CD8-positive, alpha-beta memory T cell (primary cell): ENCODE results near the gene UBE3A. TPM values are rescaled to one million over a fixed set of nuclear protein-coding genes. Genes with fewer than 3 reads are reported as not detected.

ENCODE experiments used
- CTCF ChIA-PET: fragments of 350-600 bp; sonication (Branson Sonifier 250); formaldehyde crosslinking; loops from one replicate; lab custom pipeline; 2021; ENCODE audit warnings: antibody characterized with exemption; lab: Charles Lee
- POLR2A ChIA-PET: fragments of 350-600 bp; sonication (Branson Sonifier 250); formaldehyde crosslinking; loops from one replicate; lab custom pipeline; 2021; ENCODE audit warnings: antibody characterized with exemption; lab: Charles Lee
- DNase-seq, 5 donors: peaks; one replicate each; pipeline versions ENCODE4 v3.0.0 to v3.0.0-alpha.2; 2020 to 2022; ENCODE audit warnings: mixed read lengths in 1 of 5
- H3K27ac ChIP-seq: one replicate; pipeline ENCODE4 v1.7.0; 2013; ENCODE audit warnings: low read depth, mild to moderate bottlenecking, low read length, moderate library complexity
- H3K27me3 ChIP-seq: 2 replicates; pipeline ENCODE4 v1.7.0; 2013; ENCODE audit warnings: low read length, mild to moderate bottlenecking; ENCODE audit not compliant: insufficient read depth, poor library complexity, severe bottlenecking
- H3K36me3 ChIP-seq: 2 replicates; pipeline ENCODE4 v1.7.0; 2013; ENCODE audit warnings: mild to moderate bottlenecking, low read length, moderate library complexity; ENCODE audit not compliant: insufficient read depth
- H3K4me1 ChIP-seq: 2 replicates; pipeline ENCODE4 v1.7.0; 2013; ENCODE audit warnings: mild to moderate bottlenecking, low read length, moderate library complexity; ENCODE audit not compliant: insufficient read depth
- H3K4me3 ChIP-seq: 2 replicates; pipeline ENCODE4 v1.7.0; 2013; ENCODE audit warnings: mild to moderate bottlenecking, low read length
- H3K9me3 ChIP-seq: 2 replicates; pipeline ENCODE4 v1.7.0; 2013; ENCODE audit warnings: mild to moderate bottlenecking, low read length
- H3K27ac Mint-ChIP-seq, 8 donors: one replicate each; pipeline ENCODE4 v1.8.0; 2020 to 2021; ENCODE audit warnings: mixed read lengths in 8 of 8, mild to moderate bottlenecking in 6 of 8, inconsistent platforms in 3 of 8, moderate library complexity in 3 of 8
- H3K27me3 Mint-ChIP-seq, 2 donors: one replicate each; pipeline ENCODE4 v1.8.0; 2020 to 2021; ENCODE audit warnings: mixed read lengths in 2 of 2, mild to moderate bottlenecking in 1 of 2, moderate library complexity in 1 of 2
- H3K36me3 Mint-ChIP-seq, 3 donors: one replicate each; pipeline ENCODE4 v1.8.0; 2020 to 2021; ENCODE audit warnings: mixed read lengths in 3 of 3, inconsistent platforms in 1 of 3, mild to moderate bottlenecking in 1 of 3
- H3K4me1 Mint-ChIP-seq, 3 donors: one replicate each; pipeline ENCODE4 v1.8.0; 2020 to 2021; ENCODE audit warnings: mixed read lengths in 3 of 3, inconsistent platforms in 1 of 3, mild to moderate bottlenecking in 1 of 3
- H3K4me3 Mint-ChIP-seq, 7 donors: one replicate each; pipeline ENCODE4 v1.8.0; 2020 to 2021; ENCODE audit warnings: mixed read lengths in 7 of 7, mild to moderate bottlenecking in 6 of 7, moderate library complexity in 4 of 7, inconsistent platforms in 2 of 7
- H3K9me3 Mint-ChIP-seq, 5 donors: one replicate each; pipeline ENCODE4 v1.8.0; 2020 to 2022; ENCODE audit warnings: mixed read lengths in 5 of 5, mild to moderate bottlenecking in 3 of 5, moderate library complexity in 2 of 5, inconsistent platforms in 1 of 5
- polyA plus RNA-seq: library from polyadenylated mRNA; unstranded; fragments of 300-500 nt; fragmentation: Illumina TruSeq; gene quantifications from one replicate; pipeline ENCODE4 v1.2.3, GENCODE V29; 2021
- total RNA-seq, 2 experiments: library from RNA; stranded (reverse); gene quantifications; one replicate each; pipeline ENCODE4 v1.2.3, GENCODE V29; 2021

Gene UBE3A
- total and polyA plus RNA-seq, 3 experiments from 2014 or later, result 119 to 142 (median 141) TPM

GRCh38 chr15:25346371-25346770 is 92.5 kb downstream of the UBE3A start:
- peaks cover 5% of the 10 kb centered on the region for H3K9me3 ChIP-seq
- H3K4me3 Mint-ChIP-seq, result no peak overlapping the region
- peaks cover 46 to 80% (median 74%) of the 10 kb centered on the region in 3 donors for H3K36me3 Mint-ChIP-seq
- no peak overlapping the region for H3K4me3 ChIP-seq
- ChIA-PET CTCF (no interaction called here), POLR2A (no interaction called here)
- H3K27me3 ChIP-seq, result no peaks in the 10 kb centered on the region
- H3K9me3 Mint-ChIP-seq, result peaks cover 11 to 25% (median 20%) of the 10 kb centered on the region in 5 donors
- no peak for DNase-seq
- H3K27ac ChIP-seq, result no peak overlapping the region
- H3K4me1 ChIP-seq, result no peaks in the 10 kb centered on the region
- H3K27ac Mint-ChIP-seq, result peak overlapping the region in 2 of 8 donors; percentile 1 to 37
- H3K36me3 ChIP-seq, result no peaks in the 10 kb centered on the region
- H3K27me3 Mint-ChIP-seq, result no peaks in the 10 kb centered on the region
- peaks cover 5 to 15% (median 8%) of the 10 kb centered on the region in 3 donors for H3K4me1 Mint-ChIP-seq

DNA sequence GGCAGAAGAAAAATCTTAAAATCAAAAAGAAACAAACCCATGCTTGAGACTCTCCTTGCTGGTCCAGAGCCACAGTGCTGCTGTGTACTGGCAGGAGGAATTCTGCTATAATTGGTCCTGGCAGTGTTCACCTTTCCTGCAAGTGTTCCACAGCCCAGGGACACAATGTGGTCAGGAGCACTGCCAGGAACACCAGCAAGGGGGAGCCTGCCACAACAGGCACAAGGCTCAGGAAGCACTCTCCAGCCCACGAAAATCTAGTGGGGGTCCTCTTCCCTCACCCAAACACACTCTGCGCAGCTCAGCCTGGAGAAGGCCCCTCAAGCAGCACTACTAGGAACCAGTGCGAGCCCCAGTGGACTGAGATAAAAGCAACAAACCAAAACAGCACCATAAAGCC is 92.9 kb downstream of the UBE3A start:
- Histone ChIP-seq H3K4me3 (no peak overlapping the region), H3K36me3 (no peaks in the 10 kb centered on the region), H3K4me1 (no peaks in the 10 kb centered on the region), H3K27ac (no peak overlapping the region), H3K27me3 (no peaks in the 10 kb centered on the region), H3K9me3 (peaks cover 4% of the 10 kb centered on the region)
- H3K4me3 Mint-ChIP-seq, result no peak overlapping the region
- H3K4me1 Mint-ChIP-seq, result peaks cover 5 to 13% (median 8%) of the 10 kb centered on the region in 3 donors
- H3K27ac Mint-ChIP-seq, result no peak overlapping the region
- DNase-seq, result no peak
- CTCF ChIA-PET, result no interaction called here
- H3K36me3 Mint-ChIP-seq, result peaks cover 43 to 77% (median 71%) of the 10 kb centered on the region in 3 donors
- peaks cover 11 to 25% (median 20%) of the 10 kb centered on the region in 5 donors for H3K9me3 Mint-ChIP-seq
- H3K27me3 Mint-ChIP-seq, result no peaks in the 10 kb centered on the region
- POLR2A ChIA-PET, result no interaction called here

DNA sequence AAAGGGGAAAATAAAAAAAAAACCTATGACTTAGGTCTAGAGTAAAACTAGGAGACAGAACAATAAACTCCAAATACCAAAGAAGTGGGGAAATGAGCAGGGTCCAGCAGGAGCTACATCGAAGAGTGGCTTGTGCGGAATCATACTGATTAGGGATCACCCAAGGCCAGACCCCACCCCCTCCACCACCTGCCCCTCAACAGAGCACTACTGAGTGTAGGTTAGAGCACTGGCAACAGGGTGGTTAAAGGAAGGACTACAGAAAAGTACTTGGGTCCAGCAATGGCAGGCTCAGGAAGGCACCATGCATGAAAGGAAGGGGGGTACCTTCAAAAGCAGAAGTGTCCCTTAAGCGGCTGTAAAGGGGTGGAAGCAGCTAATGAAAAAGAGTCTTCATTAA is 96.2 kb downstream of the UBE3A start:
- Mint-ChIP-seq H3K9me3 (peaks cover 1 to 12% (median 4%) of the 10 kb centered on the region in 5 donors), H3K36me3 (peaks cover 38 to 74% (median 57%) of the 10 kb centered on the region in 3 donors), H3K27ac (peak overlapping the region in 1 of 8 donors; percentile 47), H3K4me3 (no peak overlapping the region), H3K4me1 (peaks cover 5 to 10% (median 8%) of the 10 kb centered on the region in 3 donors), H3K27me3 (no peaks in the 10 kb centered on the region)
- Histone ChIP-seq H3K4me3 (no peak overlapping the region), H3K27ac (no peak overlapping the region), H3K9me3 (no peaks in the 10 kb centered on the region), H3K27me3 (no peaks in the 10 kb centered on the region), H3K4me1 (no peaks in the 10 kb centered on the region), H3K36me3 (peaks cover 12% of the 10 kb centered on the region)
- CTCF ChIA-PET, result no interaction called here
- POLR2A ChIA-PET, result no interaction called here
- DNase-seq, result no peak

DNA sequence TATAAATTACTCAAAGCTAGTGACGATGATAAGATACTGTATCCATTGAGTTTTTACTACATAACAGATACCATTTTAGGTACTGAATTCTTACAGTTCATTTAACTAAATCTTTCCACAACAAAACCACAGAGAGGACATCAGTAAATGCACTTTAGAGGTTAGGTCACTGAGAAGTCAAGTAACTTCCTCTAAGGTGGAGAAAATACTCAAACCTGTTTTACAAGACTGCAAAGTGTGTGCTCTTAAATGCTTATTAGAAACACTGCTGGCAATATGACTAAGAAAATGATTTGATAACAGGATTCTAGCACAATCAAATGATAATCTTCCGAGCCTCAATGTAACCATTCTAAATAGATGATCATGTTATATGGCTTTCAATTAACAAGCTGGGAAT is 99.4 kb downstream of the UBE3A start:
- no peaks in the 10 kb centered on the region for H3K27me3 Mint-ChIP-seq

GRCh38 chr15:25335279-25335678 is 103.5 kb downstream of the UBE3A start:
- no peak for DNase-seq
- ChIA-PET CTCF (no interaction called here), POLR2A (no interaction called here)
- H3K36me3 Mint-ChIP-seq, result peaks cover 58 to 80% (median 79%) of the 10 kb centered on the region in 3 donors
- peaks cover 18% of the 10 kb centered on the region for H3K36me3 ChIP-seq
- peaks cover 0 to 4% (median 0%) of the 10 kb centered on the region in 3 donors for H3K4me1 Mint-ChIP-seq
- no peak overlapping the region for H3K4me3 ChIP-seq
- H3K27me3 Mint-ChIP-seq, result no peaks in the 10 kb centered on the region
- H3K4me3 Mint-ChIP-seq, result no peak overlapping the region
- no peaks in the 10 kb centered on the region for H3K9me3 Mint-ChIP-seq
- H3K27me3 ChIP-seq, result no peaks in the 10 kb centered on the region
- H3K27ac ChIP-seq, result no peak overlapping the region
- H3K4me1 ChIP-seq, result no peaks in the 10 kb centered on the region
- H3K9me3 ChIP-seq, result no peaks in the 10 kb centered on the region
- no peak overlapping the region for H3K27ac Mint-ChIP-seq

More for the DNA sequence above, 99.4 kb downstream of the UBE3A start:
- POLR2A ChIA-PET, result no interaction called here
- no peak overlapping the region for H3K4me3 Mint-ChIP-seq
- DNase-seq, result no peak
- Histone ChIP-seq H3K4me1 (no peaks in the 10 kb centered on the region), H3K27me3 (no peaks in the 10 kb centered on the region), H3K9me3 (no peaks in the 10 kb centered on the region), H3K4me3 (no peak overlapping the region), H3K36me3 (peaks cover 18% of the 10 kb centered on the region), H3K27ac (no peak overlapping the region)
- H3K9me3 Mint-ChIP-seq, result no peaks in the 10 kb centered on the region
- CTCF ChIA-PET, result no interaction called here
- H3K4me1 Mint-ChIP-seq, result no peaks in the 10 kb centered on the region
- peak overlapping the region in 2 of 8 donors; percentile 2 to 20 for H3K27ac Mint-ChIP-seq
- H3K36me3 Mint-ChIP-seq, result peaks cover 52 to 81% (median 65%) of the 10 kb centered on the region in 3 donors

- peak overlapping the region in 1 of 8 donors; percentile 72 for H3K27ac Mint-ChIP-seq
- no peak for DNase-seq
- H3K4me1 Mint-ChIP-seq, result peaks cover 0 to 4% (median 0%) of the 10 kb centered on the region in 3 donors
- Histone ChIP-seq H3K36me3 (peaks cover 6% of the 10 kb centered on the region), H3K4me3 (no peak overlapping the region), H3K4me1 (no peaks in the 10 kb centered on the region), H3K9me3 (no peaks in the 10 kb centered on the region), H3K27me3 (no peaks in the 10 kb centered on the region), H3K27ac (no peak overlapping the region)
- peaks cover 50 to 66% (median 61%) of the 10 kb centered on the region in 3 donors for H3K36me3 Mint-ChIP-seq
- ChIA-PET POLR2A (no interaction called here), CTCF (no interaction called here)
- no peak overlapping the region for H3K4me3 Mint-ChIP-seq
- H3K27me3 Mint-ChIP-seq, result no peaks in the 10 kb centered on the region
- no peaks in the 10 kb centered on the region for H3K9me3 Mint-ChIP-seq
These were observed 105.8 kb downstream of the UBE3A start for GRCh38 chr15:25333049-25333448.

DNA sequence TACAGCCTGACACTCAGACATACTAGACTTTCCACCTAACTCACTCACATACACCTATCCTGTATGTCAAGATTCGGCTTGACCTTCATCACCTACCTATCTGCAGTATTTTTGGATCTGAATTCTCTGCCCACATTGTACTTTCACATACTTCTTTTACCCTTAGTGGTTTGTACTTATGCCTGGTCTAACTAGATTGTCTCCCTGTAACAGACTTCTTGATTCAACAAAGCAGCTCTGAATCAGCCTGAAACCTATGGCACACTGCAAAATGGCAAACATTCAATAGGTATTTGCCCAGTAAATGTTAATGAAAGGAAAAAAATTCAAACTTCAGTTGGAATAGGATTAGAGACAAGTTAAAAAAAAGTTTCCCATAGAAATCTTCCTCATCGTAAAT is 106.5 kb downstream of the UBE3A start:
- Mint-ChIP-seq H3K27ac (no peak overlapping the region), H3K9me3 (no peaks in the 10 kb centered on the region), H3K27me3 (no peaks in the 10 kb centered on the region), H3K36me3 (peaks cover 47 to 59% (median 59%) of the 10 kb centered on the region in 3 donors), H3K4me1 (peaks cover 0 to 4% (median 0%) of the 10 kb centered on the region in 3 donors), H3K4me3 (no peak overlapping the region)
- Histone ChIP-seq H3K36me3 (peaks cover 6% of the 10 kb centered on the region), H3K27me3 (no peaks in the 10 kb centered on the region), H3K27ac (no peak overlapping the region), H3K9me3 (no peaks in the 10 kb centered on the region), H3K4me1 (no peaks in the 10 kb centered on the region), H3K4me3 (no peak overlapping the region)
- no peak for DNase-seq
- ChIA-PET CTCF (no interaction called here), POLR2A (no interaction called here)

- H3K27me3 Mint-ChIP-seq, result no peaks in the 10 kb centered on the region
- ChIA-PET CTCF (no interaction called here), POLR2A (no interaction called here)
- Histone ChIP-seq H3K36me3 (peaks cover 2% of the 10 kb centered on the region), H3K9me3 (no peaks in the 10 kb centered on the region), H3K27ac (no peak overlapping the region), H3K4me3 (no peak overlapping the region), H3K4me1 (no peaks in the 10 kb centered on the region), H3K27me3 (no peaks in the 10 kb centered on the region)
- H3K27ac Mint-ChIP-seq, result no peak overlapping the region
- H3K4me1 Mint-ChIP-seq, result peaks cover 0 to 4% (median 0%) of the 10 kb centered on the region in 3 donors
- H3K36me3 Mint-ChIP-seq, result peaks cover 45 to 58% (median 55%) of the 10 kb centered on the region in 3 donors
- no peak for DNase-seq
- H3K4me3 Mint-ChIP-seq, result no peak overlapping the region
- no peaks in the 10 kb centered on the region for H3K9me3 Mint-ChIP-seq
These were observed 107.0 kb downstream of the UBE3A start for GRCh38 chr15:25331860-25332259.
